Gastrocnemius medialis (tissue), 4 donors: ENCODE results near the gene FOXA2. TPM values are rescaled to one million over a fixed set of nuclear protein-coding genes. Genes with fewer than 3 reads are reported as not detected.
"Not testable (repeated sequence)": the region's sequence is repeated elsewhere in the genome, so short reads cannot be mapped to it uniquely, and the experiment has no call there.

Source experiments
- ATAC-seq, 2 donors: fragments of 150-250 bp; one replicate each; pipeline ENCODE4 v1.9.1; 2016
- DNase-seq, 2 donors: peaks; one replicate each; pipeline ENCODE4 v3.0.0-alpha.2; 2019
- H3K27ac ChIP-seq, 4 donors: fragments of 200-600 bp; sonication (generic); 1 replicate in 1 of 4; 2 replicates in 3 of 4; pipeline ENCODE4 v1.5.1; 2016 to 2018; ENCODE audit warnings: mild to moderate bottlenecking in 2 of 4, moderate library complexity in 1 of 4
- H3K27me3 ChIP-seq, 3 donors: fragments of 200-600 bp; sonication (generic) in 2 of 3; 1 replicate in 1 of 3; 2 replicates in 2 of 3; pipeline versions ENCODE4 v1.5.1 to v1.6.0; 2016 to 2019; ENCODE audit warnings: mild to moderate bottlenecking in 1 of 3, moderate library complexity in 1 of 3
- H3K36me3 ChIP-seq, 2 donors: fragments of 200-600 bp; sonication (generic) in 1 of 2; one replicate each; pipeline ENCODE4 v1.5.1; 2017 to 2018
- H3K4me1 ChIP-seq, 2 donors: fragments of 200-600 bp; sonication (generic) in 1 of 2; one replicate each; pipeline ENCODE4 v1.5.1; 2016 to 2017; ENCODE audit warnings: mild to moderate bottlenecking in 2 of 2
- H3K4me3 ChIP-seq, 4 donors: fragments of 200-600 bp; sonication (generic) in 3 of 4; 1 replicate in 1 of 4; 2 replicates in 3 of 4; pipeline ENCODE4 v1.5.1; 2016 to 2019; ENCODE audit warnings: mild to moderate bottlenecking in 2 of 4
- H3K9me3 ChIP-seq, 3 donors: fragments of 200-600 bp; sonication (generic) in 2 of 3; 1 replicate in 1 of 3; 2 replicates in 2 of 3; pipeline ENCODE4 v1.5.1; 2016 to 2019
- CTCF ChIP-seq, 5 experiments: fragments of 450-650 bp in 3 of 5; fragments of 200-600 bp in 2 of 5; sonication (generic) in 2 of 5; IDR thresholded peaks in 4 of 5; conservative IDR thresholded peaks in 1 of 5; 1 replicate in 4 of 5; 2 replicates in 1 of 5; pipeline ENCODE4 v1.5.1; 2016 to 2019; ENCODE audit warnings: antibody characterized with exemption in 5 of 5, mild to moderate bottlenecking in 3 of 5, moderate library complexity in 3 of 5
- POLR2A ChIP-seq, 2 donors: fragments of 450-650 bp; IDR thresholded peaks; one replicate each; pipeline ENCODE4 v1.6.1; 2017; ENCODE audit warnings: antibody characterized with exemption in 2 of 2, mild to moderate bottlenecking in 2 of 2, moderate library complexity in 2 of 2
- in situ Hi-C, 4 donors: fragments of 200-750 bp; cut with MboI; loops; one replicate each; pipeline versions ENCODE4 v1.15.0 to v1.8.0; 2017; ENCODE audit warnings: low sequenced_read_pairs in 4 of 4
- intact Hi-C: fragments of 100-400 bp; cut with DNase I; formaldehyde crosslinking; loops from one replicate; pipeline ENCODE4 v1.15.1; 2023; ENCODE audit warnings: low total_unique reads
- total RNA-seq, 4 donors: library from RNA; depleted of rRNA; stranded (reverse); fragments of >200 nt; gene quantifications; one replicate each; pipeline versions ENCODE4 v1.1.0 to v1.2.3, GENCODE V29; 2016

The FOXA2 gene
- total RNA-seq, 4 donors from 2014 or later: 0.42 to 0.72 TPM; not detected in 2

GRCh38 chr20:22555791-22556564 lies 28.4 kb downstream of the FOXA2 start:
- DNase-seq: no peak
- peaks cover 10 to 24% (median 22%) of the 10 kb centered on the region in 3 donors for H3K27me3 ChIP-seq
- no peaks in the 10 kb centered on the region for H3K9me3 ChIP-seq
- H3K4me1 ChIP-seq: no peaks in the 10 kb centered on the region
- no peak overlapping the region for H3K27ac ChIP-seq
- no peak overlapping the region for H3K4me3 ChIP-seq
- intact Hi-C loops: no loop called here
- H3K36me3 ChIP-seq: no peaks in the 10 kb centered on the region
- no peak for ATAC-seq
- TF ChIP-seq POLR2A (IDR thresholded peaks at IDR 0.05) (no peak), CTCF (IDR thresholded peaks at IDR 0.05 in 4 of 5, conservative IDR thresholded peaks at IDR 0.05 in 1 of 5) (no peak)
- in situ Hi-C loops: no loop called here

GRCh38 chr20:22554391-22554790 lies 30.0 kb downstream of the FOXA2 start:
- Histone ChIP-seq H3K9me3 (no peaks in the 10 kb centered on the region), H3K36me3 (no peaks in the 10 kb centered on the region), H3K4me1 (no peaks in the 10 kb centered on the region), H3K4me3 (no peak overlapping the region), H3K27ac (no peak overlapping the region), H3K27me3 (peaks cover 0 to 9% (median 8%) of the 10 kb centered on the region in 3 donors)
- in situ Hi-C loops (no loop called here), intact Hi-C loops (no loop called here)
- DNase-seq: no peak
- no peak for TF ChIP-seq POLR2A (IDR thresholded peaks at IDR 0.05)
- TF ChIP-seq CTCF (IDR thresholded peaks at IDR 0.05 in 4 of 5, conservative IDR thresholded peaks at IDR 0.05 in 1 of 5): no peak
- no peak for ATAC-seq

GRCh38 chr20:22550514-22550913 lies 33.9 kb downstream of the FOXA2 start:
- H3K4me1 ChIP-seq, H3K4me3 ChIP-seq, intact Hi-C loops, H3K27ac ChIP-seq, H3K27me3 ChIP-seq, H3K36me3 ChIP-seq, ATAC-seq, H3K9me3 ChIP-seq, DNase-seq, in situ Hi-C loops: not testable (repeated sequence)

GRCh38 chr20:22548040-22548439 lies 36.3 kb downstream of the FOXA2 start:
- in situ Hi-C loops: no loop called here
- Histone ChIP-seq H3K27ac (no peak overlapping the region), H3K9me3 (no peaks in the 10 kb centered on the region), H3K36me3 (no peaks in the 10 kb centered on the region), H3K27me3 (no peaks in the 10 kb centered on the region), H3K4me1 (no peaks in the 10 kb centered on the region), H3K4me3 (no peak overlapping the region)
- DNase-seq: no peak
- TF ChIP-seq POLR2A (IDR thresholded peaks at IDR 0.05): no peak
- no peak for TF ChIP-seq CTCF (IDR thresholded peaks at IDR 0.05 in 4 of 5, conservative IDR thresholded peaks at IDR 0.05 in 1 of 5)
- ATAC-seq: no peak
- intact Hi-C loops: no loop called here

GRCh38 chr20:22546344-22546743 lies 38.0 kb downstream of the FOXA2 start:
- Histone ChIP-seq H3K9me3 (no peaks in the 10 kb centered on the region), H3K36me3 (no peaks in the 10 kb centered on the region), H3K27me3 (no peaks in the 10 kb centered on the region), H3K4me3 (no peak overlapping the region), H3K27ac (no peak overlapping the region), H3K4me1 (no peaks in the 10 kb centered on the region)
- intact Hi-C loops: no loop called here
- ATAC-seq: no peak
- in situ Hi-C loops: no loop called here
- no peak for DNase-seq
- TF ChIP-seq CTCF (IDR thresholded peaks at IDR 0.05 in 4 of 5, conservative IDR thresholded peaks at IDR 0.05 in 1 of 5): no peak
- TF ChIP-seq POLR2A (IDR thresholded peaks at IDR 0.05): no peak
